Stimulated activated CD4-positive, alpha-beta T cell treated with anti-CD3 and anti-CD28 coated beads, Interleukin-4, amount 100 ng/mL, for 4 hours (primary cell): ENCODE results near the gene STBD1.
"Not testable (repeated sequence)": the region's sequence is repeated elsewhere in the genome, so short reads cannot be mapped to it uniquely, and the experiment has no call there.

Experiments used
- DNase-seq, 2 experiments: peaks; one replicate each; pipeline ENCODE4 v3.0.0-alpha.2; 2020

Gene STBD1

DNA sequence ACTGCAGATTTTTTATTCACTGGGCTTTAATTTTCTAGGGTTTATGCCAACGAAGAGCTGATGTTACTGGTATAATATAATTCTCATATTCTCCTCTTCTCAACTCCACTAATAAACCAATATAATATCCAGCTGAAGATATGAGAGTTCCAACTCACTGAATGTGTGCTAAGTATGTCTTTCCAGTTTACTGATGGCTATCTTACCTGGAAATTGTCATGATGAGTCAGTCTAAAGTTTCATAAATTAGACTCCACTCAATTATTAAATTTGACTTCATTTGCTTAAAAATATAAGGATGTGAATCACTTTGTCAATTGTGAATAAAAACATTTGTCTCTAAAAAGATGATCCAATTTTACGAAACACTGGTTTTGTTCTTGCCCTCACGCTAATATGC is 28.4 kb downstream of the STBD1 start:
- no peak for DNase-seq

DNA sequence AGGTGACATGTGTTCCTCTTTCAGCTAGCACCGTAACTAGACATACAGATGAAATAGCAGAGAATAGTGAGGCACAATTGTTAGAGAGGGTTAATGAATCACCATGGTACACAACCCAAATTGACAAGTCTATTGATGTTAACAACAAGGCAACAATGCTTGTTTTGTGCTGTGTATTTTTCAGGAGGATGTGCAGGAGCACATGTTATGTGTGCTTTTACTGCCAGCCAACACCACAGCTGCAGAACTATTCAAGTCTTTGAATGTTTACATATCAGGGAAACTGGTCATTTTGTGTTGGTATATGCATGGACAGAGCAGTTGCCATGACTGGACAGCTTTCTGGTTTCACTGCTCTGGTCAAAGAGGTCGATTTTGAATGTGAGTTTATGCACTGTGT is 32.8 kb downstream of the STBD1 start:
- no peak for DNase-seq

DNA sequence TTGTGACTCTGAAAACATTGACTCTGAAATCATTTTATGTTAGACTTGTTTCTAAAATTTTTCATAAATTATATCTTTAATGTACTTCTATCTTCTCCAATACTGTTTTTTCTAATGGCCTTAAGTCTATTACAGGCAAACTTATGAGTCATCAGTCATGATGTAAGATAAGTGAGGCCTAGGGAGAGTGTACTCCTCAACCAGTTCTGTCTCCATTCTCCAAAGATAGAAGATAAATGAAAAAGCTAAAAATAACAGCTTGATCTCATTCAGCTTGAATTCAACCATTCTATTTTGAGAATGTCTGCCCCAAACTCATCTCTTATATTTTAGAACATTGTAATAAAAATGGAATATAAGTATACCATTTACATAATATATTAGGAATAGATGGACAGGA is 34.5 kb downstream of the STBD1 start:
- DNase-seq, result no peak

DNA sequence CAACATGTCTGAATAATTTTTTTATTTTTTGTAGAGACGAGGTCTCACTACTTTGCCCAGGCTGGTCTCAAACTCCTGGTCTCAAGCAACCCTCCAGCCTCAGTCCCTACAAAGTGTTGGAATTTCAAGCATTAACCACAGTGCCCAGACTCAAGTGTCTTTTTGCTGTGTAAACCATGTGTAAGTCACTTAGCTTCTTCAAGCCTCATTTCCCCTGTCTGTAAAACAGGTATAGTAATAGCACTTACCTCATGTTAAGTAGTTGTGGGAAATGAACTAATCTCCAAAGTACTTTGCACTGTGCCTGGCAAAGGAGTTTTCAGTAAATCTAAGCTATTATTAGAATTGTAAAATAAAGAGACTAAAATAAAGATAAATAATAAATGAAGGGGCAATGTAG is 35.7 kb downstream of the STBD1 start:
- DNase-seq, result no peak

- DNase-seq, result no peak
These were observed 36.3 kb downstream of the STBD1 start for GRCh38 chr4:76342803-76343202.

- peak in 1 of 2 experiments; percentile 4 for DNase-seq
These were observed 48.3 kb downstream of the STBD1 start for GRCh38 chr4:76354517-76355473.

GRCh38 chr4:76357981-76358380 is 51.4 kb downstream of the STBD1 start:
- no peak for DNase-seq

DNA sequence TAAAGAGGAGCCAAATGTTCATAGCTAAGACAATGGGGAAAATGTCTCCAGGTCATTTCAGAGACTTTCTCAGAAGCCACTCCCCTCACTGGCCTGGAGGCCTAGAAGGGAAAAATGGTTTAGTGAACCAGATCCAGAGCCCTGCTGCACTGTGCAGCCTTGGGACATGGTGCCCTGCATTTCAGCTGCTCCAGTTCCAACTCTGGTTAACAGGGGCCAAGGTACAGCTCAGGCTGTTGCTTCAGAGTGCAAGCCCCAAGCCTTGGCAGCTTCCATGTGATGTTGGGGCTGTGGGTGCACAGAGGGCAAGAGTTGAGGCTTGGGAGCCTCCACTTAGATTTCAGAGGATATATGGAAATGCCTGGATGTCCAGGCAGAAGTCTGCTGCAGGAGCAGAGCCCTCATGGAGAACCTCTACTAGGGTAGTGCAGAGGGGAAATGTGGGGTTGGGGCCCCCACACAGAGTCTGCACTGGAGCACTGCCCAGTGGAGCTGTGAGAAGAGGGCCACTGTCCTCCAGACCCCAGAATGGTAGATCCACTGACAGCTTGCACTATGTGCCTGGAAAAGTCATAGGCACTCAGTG is 53.4 kb downstream of the STBD1 start:
- not testable (repeated sequence) for DNase-seq
